CD4-positive, alpha-beta memory T cell (primary cell): ENCODE data around the gene DYRK3. TPM values are rescaled to one million over a fixed set of nuclear protein-coding genes. Genes with fewer than 3 reads are reported as not detected.

ENCODE experiments used
- CTCF ChIA-PET: fragments of 350-600 bp; sonication (Branson Sonifier 250); formaldehyde crosslinking; loops from one replicate; lab custom pipeline; 2021; ENCODE audit warnings: inconsistent platforms; ENCODE audit not compliant: partially characterized antibody; lab: Charles Lee
- POLR2A ChIA-PET: fragments of 350-600 bp; sonication (Branson Sonifier 250); formaldehyde crosslinking; loops from one replicate; lab custom pipeline; 2021; ENCODE audit not compliant: partially characterized antibody; lab: Charles Lee
- DNase-seq, 5 donors: peaks; one replicate each; pipeline versions ENCODE4 v3.0.0 to v3.0.0-alpha.2; 2020 to 2022; ENCODE audit warnings: mixed read lengths in 1 of 5
- H3K27ac ChIP-seq: one replicate; pipeline ENCODE4 v1.7.0; 2013; ENCODE audit warnings: low read depth, low read length
- H3K27me3 ChIP-seq: 2 replicates; pipeline ENCODE4 v1.7.0; 2013; ENCODE audit warnings: mild to moderate bottlenecking, low read length, moderate library complexity; ENCODE audit not compliant: insufficient read depth
- H3K36me3 ChIP-seq: 2 replicates; pipeline ENCODE4 v1.7.0; 2013; ENCODE audit warnings: mild to moderate bottlenecking, low read length, moderate library complexity; ENCODE audit not compliant: insufficient read depth
- H3K4me1 ChIP-seq: 2 replicates; pipeline ENCODE4 v1.7.0; 2013; ENCODE audit warnings: mild to moderate bottlenecking, low read length, moderate library complexity; ENCODE audit not compliant: insufficient read depth
- H3K4me3 ChIP-seq, 2 donors: one replicate each; pipeline ENCODE4 v1.7.0; 2013; ENCODE audit warnings: low read length in 2 of 2, mild to moderate bottlenecking in 1 of 2
- H3K9me3 ChIP-seq, 2 donors: one replicate each; pipeline ENCODE4 v1.7.0; 2013; ENCODE audit warnings: low read length in 2 of 2, control low read depth in 1 of 2; ENCODE audit not compliant: control insufficient read depth in 1 of 2
- H3K27ac Mint-ChIP-seq, 7 donors: one replicate each; pipeline ENCODE4 v1.8.0; 2020 to 2021; ENCODE audit warnings: mixed read lengths in 7 of 7, mild to moderate bottlenecking in 6 of 7, inconsistent platforms in 3 of 7, moderate library complexity in 3 of 7
- H3K27me3 Mint-ChIP-seq, 2 donors: one replicate each; pipeline ENCODE4 v1.8.0; 2020 to 2021; ENCODE audit warnings: mixed read lengths in 2 of 2
- H3K36me3 Mint-ChIP-seq, 2 donors: one replicate each; pipeline ENCODE4 v1.8.0; 2020 to 2021; ENCODE audit warnings: mixed read lengths in 2 of 2, inconsistent platforms in 1 of 2, mild to moderate bottlenecking in 1 of 2
- H3K4me1 Mint-ChIP-seq, 4 donors: one replicate each; pipeline ENCODE4 v1.8.0; 2020 to 2021; ENCODE audit warnings: mixed read lengths in 4 of 4, mild to moderate bottlenecking in 1 of 4
- H3K4me3 Mint-ChIP-seq, 8 donors: one replicate each; pipeline ENCODE4 v1.8.0; 2020 to 2021; ENCODE audit warnings: mixed read lengths in 8 of 8, mild to moderate bottlenecking in 7 of 8, moderate library complexity in 6 of 8, inconsistent platforms in 3 of 8
- H3K9me3 Mint-ChIP-seq, 8 donors: one replicate each; pipeline ENCODE4 v1.8.0; 2020 to 2021; ENCODE audit warnings: mixed read lengths in 8 of 8, mild to moderate bottlenecking in 5 of 8, inconsistent platforms in 3 of 8, moderate library complexity in 1 of 8
- intact Hi-C: fragments of 100-400 bp; cut with micrococcal nuclease; formaldehyde crosslinking; loops from one replicate; pipeline ENCODE4 v1.15.1; 2023
- polyA plus RNA-seq, 2 donors: library from polyadenylated mRNA; unstranded; fragments of 300-500 nt; fragmentation: Illumina TruSeq; gene quantifications; one replicate each; pipeline ENCODE4 v1.2.3, GENCODE V29; 2021
- total RNA-seq, 2 experiments: library from RNA; stranded (reverse); gene quantifications; one replicate each; pipeline ENCODE4 v1.2.3, GENCODE V29; 2021

The DYRK3 gene
- total and polyA plus RNA-seq, 4 experiments from 2014 or later, result 0.22 to 1.2 (median 0.78) TPM; not detected in 1

DNA sequence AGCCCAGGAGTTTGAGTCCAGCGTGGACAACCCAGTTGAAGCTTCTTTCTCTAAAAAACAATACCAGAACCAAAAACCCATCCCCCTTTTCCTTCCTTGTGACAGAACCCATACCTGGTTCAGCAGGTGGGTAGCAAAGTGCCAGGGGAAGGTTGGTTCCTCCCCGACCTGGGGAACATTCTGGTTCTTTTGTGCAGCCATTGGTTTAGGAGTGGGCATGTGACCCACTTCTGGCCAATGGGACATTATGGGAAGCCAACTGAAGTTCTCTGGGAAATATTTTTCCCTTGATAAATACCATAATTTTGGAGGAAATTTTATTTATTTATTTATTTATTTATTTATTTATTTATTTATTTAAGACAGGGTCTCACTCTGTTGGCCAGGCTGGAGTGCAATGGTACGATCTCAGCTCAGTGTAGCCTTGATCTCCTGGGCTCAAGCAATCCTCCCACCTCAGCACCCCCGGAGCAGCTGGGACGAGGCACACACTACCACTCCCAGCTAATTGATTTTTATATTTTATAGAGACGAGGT is 33.6 kb downstream of the DYRK3 start:
- Histone ChIP-seq H3K9me3 (no peaks in the 10 kb centered on the region), H3K36me3 (no peaks in the 10 kb centered on the region), H3K4me3 (no peak overlapping the region), H3K27ac (no peak overlapping the region), H3K27me3 (no peaks in the 10 kb centered on the region), H3K4me1 (peaks cover 12% of the 10 kb centered on the region)
- peak overlapping the region in 1 of 7 donors; percentile 74 for H3K27ac Mint-ChIP-seq
- no peak for DNase-seq
- H3K4me1 Mint-ChIP-seq, result peaks cover 9 to 16% (median 11%) of the 10 kb centered on the region in 4 donors
- H3K9me3 Mint-ChIP-seq, result no peaks in the 10 kb centered on the region
- POLR2A ChIA-PET, result no interaction called here
- CTCF ChIA-PET, result interaction anchor here (1.5 to 13.5 kb wide), 8 partner anchors 8 to 190 kb away, joined by 3 to 274 read pairs (median 10); partner anchors contain the start of gene DYRK3
- H3K27me3 Mint-ChIP-seq, result peaks cover 2 to 4% of the 10 kb centered on the region in 2 donors
- intact Hi-C loops, result no loop called here
- no peaks in the 10 kb centered on the region for H3K36me3 Mint-ChIP-seq
- no peak overlapping the region for H3K4me3 Mint-ChIP-seq

DNA sequence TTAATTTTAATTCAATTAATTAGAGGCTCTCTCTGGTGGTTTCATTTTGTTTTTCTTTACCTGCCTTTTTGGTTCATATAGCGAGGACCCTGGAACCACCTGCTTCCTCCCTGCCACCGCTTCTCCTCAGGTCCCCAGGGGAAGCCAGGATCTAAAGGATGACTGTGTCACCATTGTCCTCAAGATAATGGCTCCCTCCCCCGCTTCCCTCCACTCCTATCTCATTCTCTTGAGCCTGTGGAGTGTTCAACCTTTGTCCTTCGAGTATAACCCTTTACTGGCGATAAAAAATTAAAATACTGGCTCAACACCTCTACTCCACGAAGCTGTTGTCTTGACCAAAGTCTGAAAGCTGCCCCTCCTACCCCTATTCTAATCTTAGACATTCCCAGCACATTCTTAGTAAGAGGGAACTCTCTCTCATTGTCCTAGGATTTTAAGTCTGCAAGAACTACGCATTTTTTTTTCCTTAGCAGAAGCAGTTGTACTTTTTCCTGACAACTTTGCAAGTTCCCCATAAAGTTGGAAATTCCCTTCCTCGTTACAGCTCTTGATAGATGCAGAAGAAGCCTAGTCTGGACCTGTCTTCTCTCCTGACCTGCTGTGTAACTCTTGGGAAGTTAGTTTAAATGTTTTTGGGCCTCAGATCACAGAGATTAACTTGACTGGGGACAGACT is 36.8 kb downstream of the DYRK3 start:
- POLR2A ChIA-PET, result interaction anchor here (1.3 kb wide), 1 partner anchor 13 kb away, joined by 3 read pairs; the partner anchor contains the start of gene MAPKAPK2

DNA sequence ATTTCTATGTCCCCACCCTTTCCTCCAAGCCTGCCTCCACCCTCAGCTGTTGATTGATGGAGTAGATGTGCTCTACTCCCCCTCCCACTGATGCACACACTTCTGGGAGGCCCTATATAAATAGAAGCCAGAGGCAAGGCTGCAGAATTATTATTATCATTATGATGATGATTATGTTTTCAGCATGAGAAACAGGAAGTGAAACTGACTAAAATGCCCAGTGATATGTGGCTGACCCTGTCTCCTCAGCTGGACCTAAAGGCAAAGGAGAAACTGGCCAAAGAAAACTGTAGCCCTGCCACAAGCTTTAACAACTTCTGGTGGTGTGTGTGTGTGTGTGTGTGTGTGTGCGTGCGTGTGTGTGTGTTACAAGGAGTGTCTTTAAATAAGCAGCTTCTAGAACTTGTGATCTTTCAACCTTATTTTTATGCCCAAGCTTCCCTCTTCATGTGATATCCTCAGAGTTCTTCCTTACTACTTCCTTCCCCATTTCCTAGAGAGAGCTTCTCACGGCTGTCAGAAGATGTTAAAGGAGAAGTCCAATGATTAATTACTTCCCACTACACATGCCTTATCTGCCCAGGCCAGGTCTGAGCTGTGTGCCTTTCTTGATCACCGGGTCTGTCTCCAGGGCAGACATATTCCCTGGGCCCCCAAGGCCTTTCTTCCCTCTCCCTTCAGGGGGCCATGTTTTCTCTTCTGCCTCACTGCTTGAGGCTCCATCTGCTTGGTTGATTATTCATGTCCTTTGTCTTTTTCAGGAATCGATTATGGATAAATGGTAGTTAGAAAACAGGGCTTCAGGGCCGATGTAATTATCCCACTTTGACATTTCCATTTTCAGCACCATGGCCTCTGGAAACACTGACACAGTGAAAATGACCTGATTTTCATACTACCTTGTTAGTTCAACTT is 37.8 kb downstream of the DYRK3 start:
- intact Hi-C loops, result no loop called here
- H3K36me3 ChIP-seq, result no peaks in the 10 kb centered on the region
- Mint-ChIP-seq H3K36me3 (no peaks in the 10 kb centered on the region), H3K4me3 (no peak overlapping the region), H3K27ac (no peak overlapping the region), H3K4me1 (peaks cover 4 to 6% (median 6%) of the 10 kb centered on the region in 4 donors), H3K27me3 (no peaks in the 10 kb centered on the region), H3K9me3 (no peaks in the 10 kb centered on the region)
- ChIA-PET POLR2A (interaction anchor here (1.3 kb wide), 1 partner anchor 12 kb away, joined by 3 read pairs; the partner anchor contains the start of gene MAPKAPK2), CTCF (interaction anchor here (0.5 to 5.5 kb wide), 9 partner anchors 9 to 310 kb away, joined by 3 to 37 read pairs (median 3); partner anchors contain the start of gene DYRK3)
- H3K9me3 ChIP-seq, result no peaks in the 10 kb centered on the region
- H3K4me3 ChIP-seq, result no peak overlapping the region
- no peaks in the 10 kb centered on the region for H3K27me3 ChIP-seq
- peaks cover 8% of the 10 kb centered on the region for H3K4me1 ChIP-seq
- H3K27ac ChIP-seq, result no peak overlapping the region
- DNase-seq, result no peak

More for the DNA sequence above, 36.8 kb downstream of the DYRK3 start:
- Histone ChIP-seq H3K4me1 (peaks cover 9% of the 10 kb centered on the region), H3K9me3 (no peaks in the 10 kb centered on the region), H3K27ac (no peak overlapping the region), H3K36me3 (no peaks in the 10 kb centered on the region), H3K4me3 (no peak overlapping the region), H3K27me3 (no peaks in the 10 kb centered on the region)
- DNase-seq, result no peak
- H3K9me3 Mint-ChIP-seq, result no peaks in the 10 kb centered on the region
- no peaks in the 10 kb centered on the region for H3K27me3 Mint-ChIP-seq
- H3K4me1 Mint-ChIP-seq, result peaks cover 8 to 13% (median 10%) of the 10 kb centered on the region in 4 donors
- CTCF ChIA-PET, result interaction anchor here (0.5 to 5.5 kb wide), 3 partner anchors 8 to 59 kb away, joined by 3 to 37 read pairs (median 3); no protein-coding TSS in a partner anchor
- no peak overlapping the region for H3K4me3 Mint-ChIP-seq
- H3K27ac Mint-ChIP-seq, result no peak overlapping the region
- intact Hi-C loops, result no loop called here
- H3K36me3 Mint-ChIP-seq, result no peaks in the 10 kb centered on the region

DNA sequence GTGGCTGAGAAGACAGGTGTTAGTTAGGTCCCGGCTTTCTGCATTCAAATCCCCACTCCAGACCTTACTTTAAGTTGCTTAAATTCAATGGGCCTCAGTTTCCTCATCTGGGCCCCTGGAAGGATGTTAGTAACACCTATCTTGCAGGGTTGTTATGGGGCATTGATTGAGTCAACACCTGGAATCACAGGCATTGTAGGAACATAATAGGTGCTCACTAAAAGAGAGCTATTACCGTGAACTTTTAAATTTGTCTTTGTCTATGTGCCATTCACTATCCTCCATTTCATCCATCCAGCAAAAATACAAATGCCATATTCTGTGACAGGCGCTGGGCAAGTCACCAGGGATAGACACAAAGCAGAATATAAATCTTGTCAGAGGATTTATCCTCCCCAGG is 38.9 kb downstream of the DYRK3 start:
- no peak for DNase-seq
- H3K27ac ChIP-seq, result no peak overlapping the region
- POLR2A ChIA-PET, result no interaction called here
- Mint-ChIP-seq H3K27me3 (no peaks in the 10 kb centered on the region), H3K36me3 (no peaks in the 10 kb centered on the region), H3K27ac (no peak overlapping the region), H3K4me1 (peaks cover 0 to 10% (median 3%) of the 10 kb centered on the region in 4 donors), H3K9me3 (no peaks in the 10 kb centered on the region), H3K4me3 (no peak overlapping the region)
- H3K4me3 ChIP-seq, result no peak overlapping the region
- CTCF ChIA-PET, result interaction anchor here (0.8 to 5.5 kb wide), 7 partner anchors 10 to 309 kb away, joined by 3 to 37 read pairs (median 3); partner anchors contain the start of gene DYRK3
- no peaks in the 10 kb centered on the region for H3K27me3 ChIP-seq
- H3K4me1 ChIP-seq, result peaks cover 9% of the 10 kb centered on the region
- intact Hi-C loops, result no loop called here
- H3K9me3 ChIP-seq, result no peaks in the 10 kb centered on the region
- H3K36me3 ChIP-seq, result no peaks in the 10 kb centered on the region

DNA sequence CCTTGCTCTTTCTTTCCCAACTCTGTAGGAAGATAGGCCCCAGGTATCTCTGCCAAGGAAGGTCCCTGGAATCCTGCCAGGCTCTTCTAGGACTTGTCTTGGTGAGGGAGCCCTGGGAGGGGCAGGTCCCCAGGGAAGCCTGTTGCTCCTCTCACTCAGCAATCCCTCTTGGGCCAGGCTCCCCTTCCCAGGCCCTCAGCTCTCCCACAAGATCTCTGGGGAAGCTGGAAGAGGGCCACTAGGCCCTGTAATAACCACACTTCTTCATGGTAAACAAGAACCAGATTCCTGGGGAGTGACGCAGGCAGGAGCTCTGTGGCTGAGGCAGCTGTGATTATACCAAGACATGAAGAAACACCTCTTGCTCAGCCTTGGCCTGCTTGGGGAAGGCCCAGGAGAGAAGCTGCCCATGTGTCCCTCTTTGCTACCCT is 39.4 kb downstream of the DYRK3 start:
- ChIA-PET POLR2A (no interaction called here), CTCF (interaction anchor here (1.1 to 5.5 kb wide), 4 partner anchors 11 to 308 kb away, joined by 3 to 37 read pairs (median 6); partner anchors contain the start of gene DYRK3)
- Mint-ChIP-seq H3K4me3 (no peak overlapping the region), H3K27ac (no peak overlapping the region), H3K27me3 (peaks cover 0 to 1% of the 10 kb centered on the region in 2 donors), H3K36me3 (no peaks in the 10 kb centered on the region), H3K9me3 (no peaks in the 10 kb centered on the region), H3K4me1 (peaks cover 0 to 10% (median 3%) of the 10 kb centered on the region in 4 donors)
- intact Hi-C loops, result no loop called here
- Histone ChIP-seq H3K9me3 (no peaks in the 10 kb centered on the region), H3K36me3 (no peaks in the 10 kb centered on the region), H3K4me1 (peaks cover 9% of the 10 kb centered on the region), H3K27me3 (no peaks in the 10 kb centered on the region), H3K4me3 (no peak overlapping the region), H3K27ac (no peak overlapping the region)
- no peak for DNase-seq

DNA sequence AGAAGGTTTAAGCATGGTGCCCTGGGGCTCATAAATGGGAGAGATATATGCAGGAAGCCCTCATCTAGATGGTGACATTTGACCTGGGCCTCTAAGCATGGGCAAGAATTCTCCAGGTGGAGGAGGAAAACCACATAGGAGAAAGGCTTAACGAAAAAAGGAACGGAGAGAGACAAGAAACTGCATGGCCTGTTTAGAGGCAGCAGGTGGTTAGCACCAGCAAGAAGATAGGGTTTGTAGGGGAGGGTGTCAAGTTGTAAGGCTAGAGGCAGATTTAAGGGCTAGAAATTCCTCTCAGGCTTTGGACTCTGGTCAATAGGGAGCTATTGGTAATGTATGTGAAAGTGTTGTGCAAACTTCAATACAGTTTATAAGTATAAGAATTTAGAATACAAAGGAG is 41.2 kb downstream of the DYRK3 start:
- POLR2A ChIA-PET, result no interaction called here
- Mint-ChIP-seq H3K4me1 (peaks cover 0 to 10% (median 3%) of the 10 kb centered on the region in 4 donors), H3K4me3 (no peak overlapping the region), H3K27ac (peak overlapping the region in 1 of 7 donors; percentile 23), H3K9me3 (no peaks in the 10 kb centered on the region), H3K27me3 (peaks cover 0 to 3% of the 10 kb centered on the region in 2 donors), H3K36me3 (no peaks in the 10 kb centered on the region)
- intact Hi-C loops, result no loop called here
- CTCF ChIA-PET, result interaction anchor here (1.2 to 5.5 kb wide), 2 partner anchors 13 to 16 kb away, joined by 3 to 37 read pairs; no protein-coding TSS in a partner anchor
- DNase-seq, result no peak
- Histone ChIP-seq H3K9me3 (no peaks in the 10 kb centered on the region), H3K27me3 (no peaks in the 10 kb centered on the region), H3K27ac (no peak overlapping the region), H3K4me1 (peaks cover 9% of the 10 kb centered on the region), H3K36me3 (no peaks in the 10 kb centered on the region), H3K4me3 (no peak overlapping the region)
